Measurements from ENCODE around the gene TMEM170B.
A peak's percentile ranks its signal among the peaks of the same experiment; 100 is the strongest.

The TMEM170B gene

GRCh38 chr6:11494786-11495564, 42.6 kb upstream of the TMEM170B start:
- Mint-ChIP-seq H3K27ac (no peak overlapping the region), H3K4me1 (peaks cover 19% of the 10 kb centered on the region), H3K27me3 (ENCODE audit: low read depth, poor library complexity) (peaks cover 7% of the 10 kb centered on the region), H3K36me3 (ENCODE audit: low read depth) (no peaks in the 10 kb centered on the region), H3K4me3 (no peak overlapping the region), H3K9me3 (peaks cover 7% of the 10 kb centered on the region)
- TF ChIP-seq, protein P1, sequence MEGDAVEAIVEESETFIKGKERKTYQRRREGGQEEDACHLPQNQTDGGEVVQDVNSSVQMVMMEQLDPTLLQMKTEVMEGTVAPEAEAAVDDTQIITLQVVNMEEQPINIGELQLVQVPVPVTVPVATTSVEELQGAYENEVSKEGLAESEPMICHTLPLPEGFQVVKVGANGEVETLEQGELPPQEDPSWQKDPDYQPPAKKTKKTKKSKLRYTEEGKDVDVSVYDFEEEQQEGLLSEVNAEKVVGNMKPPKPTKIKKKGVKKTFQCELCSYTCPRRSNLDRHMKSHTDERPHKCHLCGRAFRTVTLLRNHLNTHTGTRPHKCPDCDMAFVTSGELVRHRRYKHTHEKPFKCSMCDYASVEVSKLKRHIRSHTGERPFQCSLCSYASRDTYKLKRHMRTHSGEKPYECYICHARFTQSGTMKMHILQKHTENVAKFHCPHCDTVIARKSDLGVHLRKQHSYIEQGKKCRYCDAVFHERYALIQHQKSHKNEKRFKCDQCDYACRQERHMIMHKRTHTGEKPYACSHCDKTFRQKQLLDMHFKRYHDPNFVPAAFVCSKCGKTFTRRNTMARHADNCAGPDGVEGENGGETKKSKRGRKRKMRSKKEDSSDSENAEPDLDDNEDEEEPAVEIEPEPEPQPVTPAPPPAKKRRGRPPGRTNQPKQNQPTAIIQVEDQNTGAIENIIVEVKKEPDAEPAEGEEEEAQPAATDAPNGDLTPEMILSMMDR (IDR thresholded peaks at IDR 0.05): no peak
- DNase-seq: no peak

DNA sequence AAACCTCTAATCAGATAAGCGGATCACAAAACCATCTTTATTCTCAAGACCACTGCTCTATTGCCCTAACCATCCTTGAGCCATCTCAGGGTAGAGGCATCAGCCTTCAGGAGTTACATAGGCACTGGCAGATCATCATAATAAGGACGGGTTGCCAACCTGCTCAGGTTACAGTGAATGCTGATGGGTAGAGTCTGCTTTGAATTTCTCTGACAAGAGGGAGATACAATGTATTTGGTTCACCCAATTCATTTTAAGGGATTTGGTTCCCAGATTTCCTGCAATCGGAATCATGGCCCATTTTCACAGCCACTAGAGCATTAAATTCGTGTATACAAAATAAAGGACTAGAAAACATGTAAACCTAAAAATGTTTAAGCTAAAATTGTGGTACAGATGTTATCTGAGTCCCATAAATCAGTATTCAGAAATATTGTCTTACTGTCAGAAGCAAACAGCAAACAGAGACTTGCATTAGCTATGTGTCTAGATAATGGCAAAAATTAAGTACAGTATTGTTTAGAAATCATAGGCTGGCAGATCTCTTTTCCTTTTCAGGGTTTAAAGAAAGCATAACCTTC, 41.9 kb upstream of the TMEM170B start:
- Mint-ChIP-seq H3K27ac (no peak overlapping the region), H3K36me3 (ENCODE audit: low read depth) (no peaks in the 10 kb centered on the region), H3K4me1 (peaks cover 19% of the 10 kb centered on the region), H3K4me3 (no peak overlapping the region), H3K9me3 (peaks cover 12% of the 10 kb centered on the region), H3K27me3 (ENCODE audit: low read depth, poor library complexity) (peaks cover 7% of the 10 kb centered on the region)
- DNase-seq: no peak
- TF ChIP-seq, protein P1 (IDR thresholded peaks at IDR 0.05): no peak

- DNase-seq: peak; percentile 64
- Mint-ChIP-seq H3K9me3 (peaks cover 17% of the 10 kb centered on the region), H3K36me3 (ENCODE audit: low read depth) (no peaks in the 10 kb centered on the region), H3K27ac (no peak overlapping the region), H3K4me1 (peaks cover 19% of the 10 kb centered on the region), H3K27me3 (ENCODE audit: low read depth, poor library complexity) (peaks cover 7% of the 10 kb centered on the region), H3K4me3 (no peak overlapping the region)
- TF ChIP-seq, protein P1 (IDR thresholded peaks at IDR 0.05): peak; percentile 92
These were observed 41.1 kb upstream of the TMEM170B start for GRCh38 chr6:11496152-11497060.

DNA sequence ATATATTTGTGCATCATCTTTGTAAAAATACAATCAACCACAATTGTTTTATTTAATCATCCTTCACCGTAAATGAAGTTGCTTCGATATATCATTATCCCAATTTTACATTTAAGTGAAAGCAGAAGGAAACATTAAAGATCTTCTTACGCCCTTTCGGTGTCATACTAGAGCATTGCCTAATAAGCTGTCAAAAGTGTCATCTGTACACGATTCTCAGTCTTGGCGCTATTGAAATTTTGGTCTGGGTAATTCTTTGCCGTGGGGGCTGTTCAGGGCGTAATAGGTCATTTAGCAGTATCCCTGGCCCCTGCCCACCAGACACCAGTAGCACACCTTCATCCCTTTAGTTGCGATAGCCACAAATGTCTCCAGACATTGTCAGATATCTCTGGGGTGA, 40.4 kb upstream of the TMEM170B start:
- peaks cover 17% of the 10 kb centered on the region for H3K9me3 Mint-ChIP-seq
- TF ChIP-seq, protein P1 (IDR thresholded peaks at IDR 0.05): no peak
- no peak overlapping the region for H3K4me3 Mint-ChIP-seq
- DNase-seq: no peak
- H3K4me1 Mint-ChIP-seq: peaks cover 19% of the 10 kb centered on the region
- H3K27me3 Mint-ChIP-seq (ENCODE audit: low read depth, poor library complexity): peaks cover 7% of the 10 kb centered on the region
- no peak overlapping the region for H3K27ac Mint-ChIP-seq
- H3K36me3 Mint-ChIP-seq (ENCODE audit: low read depth): no peaks in the 10 kb centered on the region

GRCh38 chr6:11497881-11498280, 39.7 kb upstream of the TMEM170B start:
- H3K4me1 Mint-ChIP-seq: peaks cover 19% of the 10 kb centered on the region
- TF ChIP-seq, protein P1 (IDR thresholded peaks at IDR 0.05): no peak
- peaks cover 17% of the 10 kb centered on the region for H3K9me3 Mint-ChIP-seq
- H3K4me3 Mint-ChIP-seq: no peak overlapping the region
- H3K36me3 Mint-ChIP-seq (ENCODE audit: low read depth): no peaks in the 10 kb centered on the region
- H3K27me3 Mint-ChIP-seq (ENCODE audit: low read depth, poor library complexity): peaks cover 7% of the 10 kb centered on the region
- no peak overlapping the region for H3K27ac Mint-ChIP-seq
- DNase-seq: no peak
